Parathyroid adenoma (tissue), 2 donors: ENCODE data around the gene PRLHR.

Experiments
- H2AFZ ChIP-seq: fragments of 300-600 bp; sonication (generic); one replicate; pipeline ENCODE4 v1.7.0; 2017; ENCODE audit warnings: antibody characterized with exemption, mild to moderate bottlenecking
- H3K27ac ChIP-seq: fragments of 300-600 bp; sonication (generic); one replicate; pipeline ENCODE4 v1.7.0; 2017
- H3K27me3 ChIP-seq: fragments of 300-600 bp; sonication (generic); one replicate; pipeline ENCODE4 v1.7.0; 2017; ENCODE audit warnings: low read length; ENCODE audit not compliant: control insufficient read depth, insufficient read depth
- H3K36me3 ChIP-seq: fragments of 300-600 bp; sonication (generic); one replicate; pipeline ENCODE4 v1.7.0; 2017; ENCODE audit warnings: low read length; ENCODE audit not compliant: control insufficient read depth, insufficient read depth
- H3K4me1 ChIP-seq: fragments of 300-600 bp; sonication (generic); one replicate; pipeline ENCODE4 v1.7.0; 2017; ENCODE audit warnings: control low read depth
- H3K4me2 ChIP-seq: fragments of 300-600 bp; sonication (generic); one replicate; pipeline ENCODE4 v1.7.0; 2017; ENCODE audit warnings: low read length
- H3K4me3 ChIP-seq: fragments of 300-600 bp; sonication (generic); one replicate; pipeline ENCODE4 v1.7.0; 2017; ENCODE audit warnings: low read depth, low read length
- H3K79me2 ChIP-seq: fragments of 300-600 bp; sonication (generic); one replicate; pipeline ENCODE4 v1.7.0; 2017; ENCODE audit warnings: control low read depth
- H3K9ac ChIP-seq: fragments of 300-600 bp; sonication (generic); one replicate; pipeline ENCODE4 v1.7.0; 2017; ENCODE audit warnings: mild to moderate bottlenecking
- H3K9me3 ChIP-seq: fragments of 300-600 bp; sonication (generic); one replicate; pipeline ENCODE4 v1.7.0; 2017; ENCODE audit warnings: low read length; ENCODE audit not compliant: control insufficient read depth
- TF ChIP-seq, protein P1 (sequence below): fragments of 300-600 bp; sonication (generic); IDR thresholded peaks from one replicate; pipeline ENCODE4 v1.7.0; 2017; ENCODE audit warnings: antibody characterized with exemption, mild to moderate bottlenecking
- donor health status: primary hyperparathyroidism.

The PRLHR gene

DNA sequence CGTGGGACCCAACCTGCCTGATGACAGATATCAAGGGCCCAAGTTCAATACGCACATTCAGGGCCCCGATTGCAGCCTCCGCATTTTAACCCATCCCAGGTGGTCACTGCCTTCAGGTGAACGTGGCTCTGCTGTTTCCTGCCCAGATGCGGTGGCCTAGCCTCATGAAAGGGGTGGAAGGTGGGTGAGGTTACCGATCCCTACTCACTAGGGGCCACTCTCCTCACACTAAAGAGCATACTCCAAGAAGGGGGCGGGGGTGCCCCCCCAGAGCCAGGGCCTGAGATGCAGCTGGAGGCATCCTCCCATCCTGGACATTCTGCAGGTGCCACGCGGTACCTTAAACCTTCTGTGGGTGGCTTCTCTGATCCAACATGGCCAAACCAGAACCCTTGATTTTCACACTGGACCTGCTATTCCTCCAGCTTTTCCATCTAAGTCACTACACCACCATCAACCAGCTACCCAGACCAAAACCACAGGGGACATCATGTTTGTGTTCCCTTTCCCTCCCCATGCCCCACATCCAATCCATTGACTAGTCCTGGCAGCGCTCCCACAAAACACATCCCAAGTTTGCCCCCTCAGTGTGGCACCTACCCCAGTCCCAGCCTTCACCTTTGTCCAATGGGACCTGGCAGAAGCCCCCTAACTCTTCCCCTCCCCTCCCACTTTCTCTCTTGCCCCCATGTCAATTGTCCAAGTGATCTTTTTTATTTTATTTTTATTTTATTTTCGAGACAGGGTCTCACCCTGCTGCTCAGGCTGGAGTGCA is 30.0 kb downstream of the PRLHR start:
- no peak overlapping the region for H3K4me2 ChIP-seq
- no peaks in the 10 kb centered on the region for H3K9me3 ChIP-seq
- H3K27ac ChIP-seq = no peak overlapping the region
- no peak overlapping the region for H2AFZ ChIP-seq
- H3K79me2 ChIP-seq = no peaks in the 10 kb centered on the region
- H3K9ac ChIP-seq = no peak overlapping the region
- no peak overlapping the region for H3K4me3 ChIP-seq
- no peaks in the 10 kb centered on the region for H3K36me3 ChIP-seq
- TF ChIP-seq, protein P1, sequence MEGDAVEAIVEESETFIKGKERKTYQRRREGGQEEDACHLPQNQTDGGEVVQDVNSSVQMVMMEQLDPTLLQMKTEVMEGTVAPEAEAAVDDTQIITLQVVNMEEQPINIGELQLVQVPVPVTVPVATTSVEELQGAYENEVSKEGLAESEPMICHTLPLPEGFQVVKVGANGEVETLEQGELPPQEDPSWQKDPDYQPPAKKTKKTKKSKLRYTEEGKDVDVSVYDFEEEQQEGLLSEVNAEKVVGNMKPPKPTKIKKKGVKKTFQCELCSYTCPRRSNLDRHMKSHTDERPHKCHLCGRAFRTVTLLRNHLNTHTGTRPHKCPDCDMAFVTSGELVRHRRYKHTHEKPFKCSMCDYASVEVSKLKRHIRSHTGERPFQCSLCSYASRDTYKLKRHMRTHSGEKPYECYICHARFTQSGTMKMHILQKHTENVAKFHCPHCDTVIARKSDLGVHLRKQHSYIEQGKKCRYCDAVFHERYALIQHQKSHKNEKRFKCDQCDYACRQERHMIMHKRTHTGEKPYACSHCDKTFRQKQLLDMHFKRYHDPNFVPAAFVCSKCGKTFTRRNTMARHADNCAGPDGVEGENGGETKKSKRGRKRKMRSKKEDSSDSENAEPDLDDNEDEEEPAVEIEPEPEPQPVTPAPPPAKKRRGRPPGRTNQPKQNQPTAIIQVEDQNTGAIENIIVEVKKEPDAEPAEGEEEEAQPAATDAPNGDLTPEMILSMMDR = no peak
- H3K4me1 ChIP-seq = no peaks in the 10 kb centered on the region
- no peaks in the 10 kb centered on the region for H3K27me3 ChIP-seq

DNA sequence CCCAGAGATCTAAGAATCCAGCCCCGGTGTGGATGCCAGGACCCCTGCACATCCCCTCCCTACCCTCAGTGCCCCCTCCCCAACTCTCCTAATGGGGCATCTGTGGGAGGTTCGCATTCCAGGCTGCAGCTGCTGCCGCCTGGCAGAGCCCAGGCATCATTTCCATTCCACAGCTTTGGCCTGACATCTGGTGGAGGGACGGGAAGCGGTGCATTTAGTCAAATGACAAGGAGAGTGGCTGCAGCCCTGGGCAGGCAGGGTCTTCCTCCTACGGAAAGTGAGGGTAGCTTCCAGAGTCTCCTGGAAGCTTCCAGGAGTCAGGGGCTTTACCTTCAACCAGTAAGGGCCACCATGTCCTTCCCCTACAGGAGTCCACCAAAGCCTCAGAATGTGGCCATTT is 30.8 kb downstream of the PRLHR start:
- Histone ChIP-seq H3K27ac (no peak overlapping the region), H3K4me1 (no peaks in the 10 kb centered on the region), H3K9me3 (no peaks in the 10 kb centered on the region), H3K36me3 (no peaks in the 10 kb centered on the region), H2AFZ (no peak overlapping the region), H3K9ac (no peak overlapping the region), H3K4me2 (no peak overlapping the region), H3K27me3 (no peaks in the 10 kb centered on the region), H3K79me2 (no peaks in the 10 kb centered on the region), H3K4me3 (no peak overlapping the region)
- TF ChIP-seq, protein P1 = no peak

DNA sequence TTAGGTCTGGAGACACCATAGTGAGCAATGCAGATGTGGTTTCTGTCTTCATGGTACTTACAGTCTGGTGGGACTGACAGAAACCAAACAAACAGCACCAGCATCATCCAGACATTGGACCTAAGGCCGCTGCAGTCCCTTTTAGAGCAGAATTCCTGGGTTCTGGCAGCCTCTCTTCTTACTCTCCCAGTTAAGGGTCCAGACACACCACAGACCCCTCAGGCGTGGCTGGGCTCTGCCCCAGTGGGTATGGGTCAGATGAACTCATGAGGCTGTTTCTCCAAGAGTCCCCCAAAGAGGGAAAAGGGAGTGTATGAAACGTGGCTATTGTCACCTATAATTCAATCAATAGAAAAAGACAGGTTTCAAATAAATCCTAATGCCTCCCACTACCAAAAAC is 31.3 kb downstream of the PRLHR start:
- TF ChIP-seq, protein P1 = no peak

DNA sequence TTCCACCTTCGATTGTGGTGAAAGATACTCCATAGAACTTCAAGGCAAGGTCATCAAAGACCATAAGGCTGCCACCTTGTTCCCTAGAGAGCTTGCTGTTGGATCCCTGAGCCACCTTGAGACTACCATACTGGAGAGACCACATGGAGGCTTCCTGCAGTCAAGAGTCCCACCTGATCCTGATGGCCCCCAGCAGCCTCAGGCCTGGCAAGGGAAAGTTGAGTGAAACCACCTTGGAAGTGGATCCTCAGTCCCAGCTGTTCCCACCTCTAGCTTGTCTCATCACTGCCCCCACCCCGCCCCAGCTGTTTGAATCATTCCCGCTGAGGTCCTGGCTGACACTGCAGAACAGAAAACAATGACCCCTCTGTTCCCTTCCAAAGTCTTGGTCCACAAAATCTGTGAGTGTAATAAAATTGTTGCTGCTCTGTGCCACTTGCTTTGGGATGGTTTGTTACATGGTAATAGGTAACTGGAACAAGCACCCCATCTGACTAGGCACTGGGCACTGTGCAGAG is 32.0 kb downstream of the PRLHR start:
- Histone ChIP-seq H3K79me2 (no peaks in the 10 kb centered on the region), H3K36me3 (no peaks in the 10 kb centered on the region), H3K9me3 (no peaks in the 10 kb centered on the region), H3K27ac (no peak overlapping the region), H3K4me1 (no peaks in the 10 kb centered on the region), H3K4me3 (no peak overlapping the region), H2AFZ (no peak overlapping the region), H3K27me3 (no peaks in the 10 kb centered on the region), H3K4me2 (no peak overlapping the region), H3K9ac (no peak overlapping the region)
- TF ChIP-seq, protein P1 = no peak

More for the DNA sequence above, 31.3 kb downstream of the PRLHR start:
- H2AFZ ChIP-seq = no peak overlapping the region
- H3K4me3 ChIP-seq = no peak overlapping the region
- H3K4me2 ChIP-seq = no peak overlapping the region
- H3K4me1 ChIP-seq = no peaks in the 10 kb centered on the region
- H3K9me3 ChIP-seq = no peaks in the 10 kb centered on the region
- no peaks in the 10 kb centered on the region for H3K79me2 ChIP-seq
- H3K27me3 ChIP-seq = no peaks in the 10 kb centered on the region
- H3K27ac ChIP-seq = no peak overlapping the region
- no peaks in the 10 kb centered on the region for H3K36me3 ChIP-seq
- H3K9ac ChIP-seq = no peak overlapping the region

DNA sequence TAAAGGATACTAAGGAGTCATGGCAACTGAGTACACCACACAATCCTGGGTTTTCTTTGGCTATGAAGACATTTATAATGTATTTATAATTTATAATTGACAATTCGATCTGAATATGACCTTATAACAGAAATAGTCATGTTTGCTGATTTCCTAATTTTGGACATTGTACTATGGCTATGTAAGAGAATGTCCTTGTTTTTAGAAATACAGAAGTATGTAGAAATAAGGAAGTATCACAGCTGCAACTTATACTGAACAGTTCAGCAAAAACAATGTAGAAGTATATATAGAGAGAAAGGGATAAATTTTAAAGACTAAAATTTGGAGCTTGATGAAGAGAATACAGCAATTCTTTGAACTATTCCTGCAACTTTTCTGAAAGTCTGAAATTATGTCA is 32.6 kb downstream of the PRLHR start:
- H3K9me3 ChIP-seq = no peaks in the 10 kb centered on the region
- TF ChIP-seq, protein P1 = no peak
- no peaks in the 10 kb centered on the region for H3K4me1 ChIP-seq
- no peak overlapping the region for H3K27ac ChIP-seq
- no peak overlapping the region for H3K9ac ChIP-seq
- H3K4me3 ChIP-seq = no peak overlapping the region
- H3K27me3 ChIP-seq = no peaks in the 10 kb centered on the region
- no peaks in the 10 kb centered on the region for H3K36me3 ChIP-seq
- H2AFZ ChIP-seq = no peak overlapping the region
- no peak overlapping the region for H3K4me2 ChIP-seq
- no peaks in the 10 kb centered on the region for H3K79me2 ChIP-seq
